Activated CD4-positive, alpha-beta T cell treated with anti-CD3 and anti-CD28 coated beads for 36 hours (primary cell): ENCODE results near the gene FILIP1L. TPM values are rescaled to one million over a fixed set of nuclear protein-coding genes. Genes with fewer than 3 reads are reported as not detected.

Experiments
- ATAC-seq: fragments of 200-7000 bp; cut with Tn5 transposase; one replicate; pipeline ENCODE4 v1.10.0; 2021; ENCODE audit warnings: mild to moderate bottlenecking, moderate library complexity
- CTCF ChIA-PET: fragments of 350-600 bp; sonication (Branson Sonifier 250); formaldehyde crosslinking; loops from one replicate; lab custom pipeline; 2021; ENCODE audit warnings: antibody characterized with exemption; lab: Charles Lee
- POLR2A ChIA-PET: fragments of 350-600 bp; sonication (Branson Sonifier 250); formaldehyde crosslinking; loops from one replicate; lab custom pipeline; 2021; ENCODE audit warnings: antibody characterized with exemption, inconsistent platforms; lab: Charles Lee
- DNase-seq: peaks from one replicate; pipeline ENCODE4 v3.0.0-alpha.2; 2020
- H3K27ac Mint-ChIP-seq: one replicate; pipeline ENCODE4 v1.8.0; 2021; ENCODE audit warnings: mixed read lengths
- H3K27me3 Mint-ChIP-seq: one replicate; pipeline ENCODE4 v1.8.0; 2021; ENCODE audit warnings: mixed read lengths
- H3K36me3 Mint-ChIP-seq: one replicate; pipeline ENCODE4 v1.8.0; 2021; ENCODE audit warnings: low read depth, mixed read lengths
- H3K4me1 Mint-ChIP-seq: one replicate; pipeline ENCODE4 v1.8.0; 2021; ENCODE audit warnings: mixed read lengths
- H3K4me3 Mint-ChIP-seq: one replicate; pipeline ENCODE4 v1.8.0; 2021; ENCODE audit warnings: mild to moderate bottlenecking, moderate library complexity, mixed read lengths
- H3K9me3 Mint-ChIP-seq: one replicate; pipeline ENCODE4 v1.8.0; 2021; ENCODE audit warnings: low read depth, mixed read lengths
- intact Hi-C, 2 experiments: fragments of 100-400 bp; cut with DNase I in 1 of 2; cut with micrococcal nuclease in 1 of 2; formaldehyde crosslinking; loops; one replicate each; pipeline versions ENCODE4 v1.14.2 to v1.15.1; 2022 to 2024; cut with DNase I, micrococcal nuclease
- total RNA-seq, 2 experiments: library from RNA; stranded (reverse); gene quantifications; one replicate each; pipeline ENCODE4 v1.2.3, GENCODE V29; 2021

Gene FILIP1L
- total RNA-seq, 2 experiments from 2014 or later, result 0.11 TPM; not detected in 1

DNA sequence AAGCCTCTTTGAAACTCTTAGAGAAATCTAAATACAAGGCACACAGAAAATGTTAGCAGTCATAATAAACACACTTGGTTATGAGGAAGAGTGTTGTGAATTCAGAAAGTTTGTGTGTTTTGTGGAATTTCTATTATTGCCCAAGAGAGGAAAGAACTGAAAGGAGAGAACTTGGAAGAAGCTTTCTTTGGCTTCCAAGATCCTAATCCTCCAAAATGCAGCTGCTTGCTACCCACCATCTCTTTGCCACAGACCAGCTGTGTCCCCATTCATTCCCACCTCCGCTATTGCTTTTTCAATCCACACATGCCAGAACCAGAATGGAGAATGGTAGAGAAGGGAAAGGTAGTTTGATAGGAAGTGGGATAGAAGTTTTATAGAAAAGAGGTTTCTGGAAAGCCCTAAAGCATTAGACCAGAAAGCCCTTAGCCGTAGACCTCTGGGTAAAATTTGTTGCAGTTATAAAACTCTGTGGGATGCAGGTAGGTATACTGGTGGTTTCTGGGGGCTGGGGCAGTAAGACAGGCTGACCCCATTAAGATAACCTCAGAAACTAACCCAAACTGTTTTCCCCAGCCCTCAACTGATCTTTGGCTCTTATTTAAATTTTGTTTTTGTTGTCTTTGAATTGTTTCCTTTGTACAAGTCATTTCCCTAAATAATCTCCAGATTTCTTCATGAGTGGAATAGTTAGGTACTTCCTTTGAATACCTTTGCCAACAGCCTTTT is 108.5 kb downstream of the FILIP1L start:
- H3K4me3 Mint-ChIP-seq, result no peak overlapping the region
- no peak overlapping the region for H3K27ac Mint-ChIP-seq
- peaks cover 10% of the 10 kb centered on the region for H3K4me1 Mint-ChIP-seq
- no peaks in the 10 kb centered on the region for H3K27me3 Mint-ChIP-seq
- intact Hi-C loops, result no loop called here
- H3K9me3 Mint-ChIP-seq, result no peaks in the 10 kb centered on the region
- no peak for DNase-seq
- CTCF ChIA-PET, result no interaction called here
- POLR2A ChIA-PET, result no interaction called here
- H3K36me3 Mint-ChIP-seq, result peaks cover 3% of the 10 kb centered on the region
- no peak for ATAC-seq

DNA sequence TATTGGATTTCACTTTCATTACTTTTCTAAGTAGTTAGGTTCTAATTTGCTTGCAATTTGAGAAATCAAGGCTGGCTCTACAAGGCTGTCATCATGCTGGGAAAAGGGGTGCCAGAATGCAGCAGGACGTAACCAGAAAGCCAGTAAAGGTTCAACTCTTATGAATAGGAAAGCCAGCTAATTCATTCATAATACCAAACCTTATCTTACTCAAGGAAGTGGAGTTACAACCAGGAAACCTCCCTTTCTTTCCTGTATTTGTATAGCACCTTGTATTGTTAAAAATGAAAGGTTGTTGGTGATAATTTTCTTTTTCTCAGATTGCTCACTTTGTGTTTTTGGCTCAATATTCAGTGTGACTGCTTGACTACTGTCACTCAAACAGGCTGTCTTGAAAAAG is 109.4 kb downstream of the FILIP1L start:
- no peaks in the 10 kb centered on the region for H3K9me3 Mint-ChIP-seq
- intact Hi-C loops, result no loop called here
- peaks cover 2% of the 10 kb centered on the region for H3K36me3 Mint-ChIP-seq
- no peak for ATAC-seq
- CTCF ChIA-PET, result no interaction called here
- peaks cover 10% of the 10 kb centered on the region for H3K4me1 Mint-ChIP-seq
- DNase-seq, result no peak
- POLR2A ChIA-PET, result no interaction called here
- H3K4me3 Mint-ChIP-seq, result no peak overlapping the region
- H3K27ac Mint-ChIP-seq, result no peak overlapping the region
- no peaks in the 10 kb centered on the region for H3K27me3 Mint-ChIP-seq

GRCh38 chr3:100003609-100004503 is 110.4 kb downstream of the FILIP1L start:
- no peak for DNase-seq

DNA sequence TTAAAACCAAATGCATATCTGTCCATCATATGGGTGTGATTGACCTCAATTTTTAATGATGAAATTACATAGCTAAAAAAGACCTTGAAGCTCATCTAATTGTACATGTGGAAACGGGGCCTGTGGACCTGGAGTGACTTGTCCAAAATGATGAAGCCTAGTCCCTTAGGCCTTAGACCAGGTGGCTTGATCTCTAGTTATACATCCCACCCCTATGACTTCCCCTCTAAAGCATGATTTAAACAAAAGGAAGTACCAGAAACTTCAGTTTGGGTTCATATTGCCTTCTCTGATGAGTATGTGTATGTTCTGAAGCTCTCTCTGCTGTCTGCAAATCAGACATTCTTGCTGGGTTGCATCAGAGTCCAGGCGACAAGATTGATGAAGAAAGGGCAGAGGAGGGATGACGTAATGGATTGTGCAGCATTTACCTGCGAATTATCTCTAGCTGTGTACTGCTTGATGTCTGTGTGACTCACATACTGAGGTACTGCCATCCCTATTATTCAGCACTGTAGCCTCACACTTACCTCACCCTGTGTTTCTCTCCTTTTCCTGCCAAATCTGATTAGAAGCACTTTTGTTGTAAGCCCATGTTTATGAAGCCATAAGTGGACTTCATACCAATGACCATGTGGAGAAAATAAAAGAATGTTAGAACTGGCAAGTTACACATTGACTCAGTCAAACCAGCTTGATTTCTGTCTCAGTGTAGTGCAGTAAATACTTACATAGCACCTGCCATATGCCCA is 111.5 kb downstream of the FILIP1L start:
- ChIA-PET CTCF (no interaction called here), POLR2A (no interaction called here)
- peak; percentile 10 for DNase-seq
- intact Hi-C loops, result no loop called here
- H3K4me3 Mint-ChIP-seq, result no peak overlapping the region
- H3K27me3 Mint-ChIP-seq, result no peaks in the 10 kb centered on the region
- peaks cover 4% of the 10 kb centered on the region for H3K9me3 Mint-ChIP-seq
- no peak overlapping the region for H3K27ac Mint-ChIP-seq
- H3K4me1 Mint-ChIP-seq, result peaks cover 10% of the 10 kb centered on the region
- peaks cover 2% of the 10 kb centered on the region for H3K36me3 Mint-ChIP-seq
- peak; percentile 84 for ATAC-seq

More at GRCh38 chr3:100003609-100004503, 110.4 kb downstream of the FILIP1L start:
- CTCF ChIA-PET, result no interaction called here
- ATAC-seq, result no peak
- H3K9me3 Mint-ChIP-seq, result peaks cover 3% of the 10 kb centered on the region
- no peak overlapping the region for H3K27ac Mint-ChIP-seq
- H3K27me3 Mint-ChIP-seq, result no peaks in the 10 kb centered on the region
- H3K4me3 Mint-ChIP-seq, result no peak overlapping the region
- peaks cover 2% of the 10 kb centered on the region for H3K36me3 Mint-ChIP-seq
- peaks cover 10% of the 10 kb centered on the region for H3K4me1 Mint-ChIP-seq
- intact Hi-C loops, result no loop called here
- POLR2A ChIA-PET, result no interaction called here

GRCh38 chr3:100001526-100002270 is 112.6 kb downstream of the FILIP1L start:
- ChIA-PET CTCF (no interaction called here), POLR2A (no interaction called here)
- peaks cover 2% of the 10 kb centered on the region for H3K36me3 Mint-ChIP-seq
- no peak overlapping the region for H3K27ac Mint-ChIP-seq
- no peak for ATAC-seq
- DNase-seq, result no peak
- H3K4me3 Mint-ChIP-seq, result no peak overlapping the region
- intact Hi-C loops, result no loop called here
- H3K9me3 Mint-ChIP-seq, result peaks cover 4% of the 10 kb centered on the region
- peaks cover 10% of the 10 kb centered on the region for H3K4me1 Mint-ChIP-seq
- H3K27me3 Mint-ChIP-seq, result no peaks in the 10 kb centered on the region

DNA sequence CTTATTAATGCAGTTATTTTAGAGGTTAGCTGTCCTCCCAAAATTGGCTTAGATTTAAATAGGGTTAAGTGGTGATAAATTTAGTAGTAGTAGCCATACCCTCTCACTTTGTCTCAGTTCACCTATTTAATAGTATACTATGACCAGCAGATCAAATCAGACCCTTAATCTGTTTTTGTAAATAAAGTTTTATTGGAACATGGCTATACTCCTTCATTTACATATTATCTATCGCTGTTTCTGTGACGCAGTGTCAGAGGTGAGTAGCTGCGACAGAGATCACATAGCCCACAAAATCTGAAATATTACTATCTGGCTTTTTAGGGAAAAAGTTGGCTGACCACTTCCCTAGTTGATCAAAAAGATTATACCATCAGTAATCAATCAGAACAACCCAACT is 113.2 kb downstream of the FILIP1L start:
- H3K4me3 Mint-ChIP-seq, result no peak overlapping the region
- ChIA-PET POLR2A (no interaction called here), CTCF (no interaction called here)
- peaks cover 5% of the 10 kb centered on the region for H3K36me3 Mint-ChIP-seq
- H3K9me3 Mint-ChIP-seq, result peaks cover 8% of the 10 kb centered on the region
- ATAC-seq (no peak), DNase-seq (no peak)
- H3K27me3 Mint-ChIP-seq, result no peaks in the 10 kb centered on the region
- no peak overlapping the region for H3K27ac Mint-ChIP-seq
- intact Hi-C loops, result no loop called here
- H3K4me1 Mint-ChIP-seq, result peaks cover 10% of the 10 kb centered on the region

- intact Hi-C loops, result loop anchor here in 1 of 2 experiments (10.0 kb wide), 1 partner anchor 55 kb away; no protein-coding TSS in a partner anchor
- ChIA-PET POLR2A (no interaction called here), CTCF (no interaction called here)
- H3K4me3 Mint-ChIP-seq, result no peak overlapping the region
- H3K27ac Mint-ChIP-seq, result no peak overlapping the region
- DNase-seq, result no peak
- H3K36me3 Mint-ChIP-seq, result peaks cover 17% of the 10 kb centered on the region
- H3K4me1 Mint-ChIP-seq, result peaks cover 10% of the 10 kb centered on the region
- H3K9me3 Mint-ChIP-seq, result peaks cover 12% of the 10 kb centered on the region
- no peak for ATAC-seq
- no peaks in the 10 kb centered on the region for H3K27me3 Mint-ChIP-seq
Measured at GRCh38 chr3:99999536-99999935, 114.8 kb downstream of the FILIP1L start.

DNA sequence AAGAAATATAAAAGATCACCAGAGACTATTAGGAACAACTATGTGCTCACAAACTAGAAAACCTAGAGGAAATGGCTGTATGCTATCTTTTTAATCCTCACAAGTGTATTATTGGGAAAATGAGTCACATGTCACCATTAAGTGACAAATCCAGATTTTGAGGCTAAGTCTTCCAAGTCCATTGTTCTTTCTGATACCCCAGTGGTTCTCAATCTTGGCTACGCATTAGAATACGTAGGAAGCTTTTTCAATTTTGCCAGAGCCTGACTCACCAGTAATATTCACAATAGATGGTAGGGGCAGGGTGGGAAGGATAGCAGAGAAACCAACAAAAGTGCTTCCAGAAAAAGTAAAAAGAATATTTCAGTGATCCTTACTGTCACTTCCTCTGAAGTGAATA is 117.0 kb downstream of the FILIP1L start:
- no peak overlapping the region for H3K4me3 Mint-ChIP-seq
- H3K4me1 Mint-ChIP-seq, result no peaks in the 10 kb centered on the region
- intact Hi-C loops, result loop anchor here in 1 of 2 experiments (10.0 kb wide), 1 partner anchor 58 kb away; no protein-coding TSS in a partner anchor
- no peak overlapping the region for H3K27ac Mint-ChIP-seq
- ATAC-seq, result no peak
- POLR2A ChIA-PET, result no interaction called here
- H3K27me3 Mint-ChIP-seq, result no peaks in the 10 kb centered on the region
- no peak for DNase-seq
- peaks cover 30% of the 10 kb centered on the region for H3K36me3 Mint-ChIP-seq
- peaks cover 27% of the 10 kb centered on the region for H3K9me3 Mint-ChIP-seq
- CTCF ChIA-PET, result interaction anchor here (0.6 kb wide), 1 partner anchor 15 kb away, joined by 4 read pairs; no protein-coding TSS in a partner anchor

DNA sequence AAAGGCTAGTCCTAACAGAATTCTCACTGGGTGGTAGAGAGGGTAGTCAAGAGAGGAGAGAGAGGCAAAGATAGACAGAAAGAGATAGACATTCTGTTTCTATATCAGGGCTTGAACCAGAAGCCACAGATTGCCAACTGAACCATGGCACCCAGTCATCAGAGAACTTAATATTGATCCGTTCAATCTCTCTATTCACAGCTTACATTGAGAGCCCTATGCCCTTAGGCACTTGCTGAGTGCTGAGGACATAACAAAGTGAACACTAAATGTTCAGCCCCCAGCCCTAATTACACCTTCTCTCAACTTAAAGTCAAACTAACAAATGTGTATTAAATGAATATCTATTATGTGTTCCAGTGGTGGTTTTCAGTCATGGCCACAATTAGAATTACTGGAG is 124.1 kb downstream of the FILIP1L start:
- ChIA-PET POLR2A (no interaction called here), CTCF (no interaction called here)
- Mint-ChIP-seq H3K27ac (no peak overlapping the region), H3K4me1 (no peaks in the 10 kb centered on the region), H3K36me3 (peaks cover 22% of the 10 kb centered on the region), H3K27me3 (no peaks in the 10 kb centered on the region), H3K4me3 (no peak overlapping the region), H3K9me3 (peaks cover 17% of the 10 kb centered on the region)
- intact Hi-C loops, result loop anchor here in 1 of 2 experiments (10.0 kb wide), 1 partner anchor 65 kb away; no protein-coding TSS in a partner anchor
- ATAC-seq (no peak), DNase-seq (no peak)

- H3K27me3 Mint-ChIP-seq, result no peaks in the 10 kb centered on the region
Measured at GRCh38 chr3:99984668-99985067, 129.6 kb downstream of the FILIP1L start.

GRCh38 chr3:99984139-99984538 is 130.2 kb downstream of the FILIP1L start:
- Mint-ChIP-seq H3K27me3 (no peaks in the 10 kb centered on the region), H3K4me3 (no peak overlapping the region), H3K9me3 (no peaks in the 10 kb centered on the region), H3K27ac (no peak overlapping the region), H3K4me1 (no peaks in the 10 kb centered on the region), H3K36me3 (peaks cover 4% of the 10 kb centered on the region)
- ChIA-PET CTCF (no interaction called here), POLR2A (no interaction called here)
- no peak for ATAC-seq
- intact Hi-C loops, result no loop called here
- no peak for DNase-seq

More at GRCh38 chr3:99984668-99985067, 129.6 kb downstream of the FILIP1L start:
- DNase-seq (no peak), ATAC-seq (no peak)
- Mint-ChIP-seq H3K27ac (no peak overlapping the region), H3K4me3 (no peak overlapping the region), H3K9me3 (no peaks in the 10 kb centered on the region), H3K36me3 (peaks cover 4% of the 10 kb centered on the region), H3K4me1 (no peaks in the 10 kb centered on the region)
- ChIA-PET CTCF (no interaction called here), POLR2A (no interaction called here)
- intact Hi-C loops, result no loop called here
